ENCODE data around the gene PRDM5.

- TF ChIP-seq HDAC6 (IDR thresholded peaks at IDR 0.05; ENCODE audit: unreplicated experiment) (no peak), POLR2AphosphoS5 (IDR thresholded peaks at IDR 0.05; ENCODE audit: low read length) (no peak), RAD51 (IDR thresholded peaks at IDR 0.05) (no peak), TAF1 (IDR thresholded peaks at IDR 0.05; ENCODE audit: borderline replicate concordance, low read depth, low read length) (no peak)
Observed at GRCh38 chr4:120837656-120838055, 84.9 kb downstream of the PRDM5 start.
